Activated effector memory CD4-positive, alpha-beta T cell treated with Interleukin-2 at 50 U/mL for 16 hours (primary cell): ENCODE data around the gene KIF7.
"Not testable (repeated sequence)": the region's sequence is repeated elsewhere in the genome, so short reads cannot be mapped to it uniquely, and the experiment has no call there.

Experiments used
- DNase-seq: peaks from one replicate; pipeline ENCODE4 v3.0.0-alpha.2; 2020

Gene KIF7

GRCh38 chr15:89615135-89615534 is 40.1 kb downstream of the KIF7 start:
- DNase-seq: no peak

GRCh38 chr15:89614164-89614563 is 41.1 kb downstream of the KIF7 start:
- no peak for DNase-seq

- DNase-seq: no peak
Observed at GRCh38 chr15:89613031-89613430, 42.2 kb downstream of the KIF7 start.

- DNase-seq: no peak
Observed at GRCh38 chr15:89611317-89611716, 44.0 kb downstream of the KIF7 start.

- no peak for DNase-seq
Observed at GRCh38 chr15:89599021-89599420, 56.2 kb downstream of the KIF7 start.

- no peak for DNase-seq
Observed at GRCh38 chr15:89593018-89593417, 62.2 kb downstream of the KIF7 start.

- DNase-seq: no peak
Observed at GRCh38 chr15:89591834-89592233, 63.4 kb downstream of the KIF7 start.

GRCh38 chr15:89587955-89588354 is 67.3 kb downstream of the KIF7 start:
- no peak for DNase-seq

GRCh38 chr15:89586651-89587050 is 68.6 kb downstream of the KIF7 start:
- DNase-seq: no peak

- DNase-seq: not testable (repeated sequence)
Observed at GRCh38 chr15:89580747-89581146, 74.5 kb downstream of the KIF7 start.

GRCh38 chr15:89578146-89578545 is 77.1 kb downstream of the KIF7 start:
- no peak for DNase-seq
